HepG2 (cell line): Measurements from ENCODE around the gene TOMM40L. TPM values are rescaled to one million over a fixed set of nuclear protein-coding genes. Genes with fewer than 3 reads are reported as not detected.

Source experiments
- BHLHE40 ChIP-seq: IDR thresholded peaks from 2 replicates; pipeline ENCODE4 v1.6.1; 2011; ENCODE audit warnings: low read length, improper control_type of control experiment
- DRAP1 ChIP-seq: IDR thresholded peaks from 2 replicates; pipeline ENCODE4 v1.6.1; 2016; ENCODE audit warnings: missing genetic modification reagents, missing compliant biosample characterization
- ERF ChIP-seq: IDR thresholded peaks from 2 replicates; pipeline ENCODE4 v1.6.1; 2018; ENCODE audit warnings: missing biosample characterization, missing genetic modification reagents
- NR1H2 ChIP-seq: sonication (generic); formaldehyde crosslinking; IDR thresholded peaks from 2 replicates; pipeline ENCODE4 v1.8.1; 2022; ENCODE audit warnings: low read depth, missing genetic modification reagents, borderline replicate concordance
- RFXAP ChIP-seq: sonication (generic); formaldehyde crosslinking; IDR thresholded peaks from 2 replicates; pipeline ENCODE4 v1.4.0; 2020; ENCODE audit warnings: missing genetic modification reagents, borderline replicate concordance
- SMAD1 ChIP-seq: sonication (generic); formaldehyde crosslinking; IDR thresholded peaks from 2 replicates; pipeline ENCODE4 v1.4.0; 2020; ENCODE audit warnings: missing genetic modification reagents, low read depth, mild to moderate bottlenecking, borderline replicate concordance
- SNAPC4 ChIP-seq: sonication (generic); formaldehyde crosslinking; IDR thresholded peaks from 2 replicates; pipeline ENCODE4 v1.4.0; 2020; ENCODE audit warnings: mild to moderate bottlenecking, missing genetic modification reagents
- XRCC5 ChIP-seq: fragments of 200-400 bp; formaldehyde crosslinking; optimal IDR thresholded peaks from 2 replicates; pipeline ENCODE3; 2017; ENCODE audit warnings: mild to moderate bottlenecking, low read length
- YEATS2 ChIP-seq: sonication (generic); formaldehyde crosslinking; IDR thresholded peaks from 2 replicates; pipeline ENCODE4 v1.4.0; 2020; ENCODE audit warnings: missing genetic modification reagents, borderline replicate concordance
- YY1 ChIP-seq: IDR thresholded peaks from 2 replicates; pipeline ENCODE4 v1.6.1; 2011; ENCODE audit warnings: low read length, low read depth, moderate library complexity, mild to moderate bottlenecking; ENCODE audit not compliant: insufficient read depth, insufficient replicate concordance
- ZIK1 ChIP-seq: sonication (generic); formaldehyde crosslinking; IDR thresholded peaks from 2 replicates; pipeline ENCODE4 v1.5.0; 2020; ENCODE audit warnings: mild to moderate bottlenecking, low read depth, missing genetic modification reagents, borderline replicate concordance
- ZNF18 ChIP-seq: sonication (generic); formaldehyde crosslinking; IDR thresholded peaks from 2 replicates; pipeline ENCODE4 v1.8.0; 2022; ENCODE audit warnings: mild to moderate bottlenecking, missing genetic modification reagents; ENCODE audit not compliant: insufficient replicate concordance
- ZNF224 ChIP-seq: sonication (generic); formaldehyde crosslinking; IDR thresholded peaks from 2 replicates; pipeline ENCODE4 v1.5.0; 2020; ENCODE audit warnings: mild to moderate bottlenecking, missing genetic modification reagents
- ZNF234 ChIP-seq: sonication (generic); formaldehyde crosslinking; conservative IDR thresholded peaks from 2 replicates; pipeline ENCODE4 v1.5.1; 2020; ENCODE audit warnings: mild to moderate bottlenecking, missing genetic modification reagents
- ZNF451 ChIP-seq: sonication (generic); formaldehyde crosslinking; IDR thresholded peaks from 2 replicates; pipeline ENCODE4 v1.5.0; 2020; ENCODE audit warnings: mild to moderate bottlenecking, missing genetic modification reagents
- ZNF605 ChIP-seq: sonication (generic); formaldehyde crosslinking; IDR thresholded peaks from 2 replicates; pipeline ENCODE4 v1.8.0; 2022; ENCODE audit warnings: mild to moderate bottlenecking, missing genetic modification reagents
- ZNF607 ChIP-seq: sonication (generic); formaldehyde crosslinking; IDR thresholded peaks from 2 replicates; pipeline ENCODE4 v1.5.1; 2020; ENCODE audit warnings: missing genetic modification reagents, mild to moderate bottlenecking, borderline replicate concordance
- polyA plus RNA-seq, 8 experiments: library from polyadenylated mRNA; depleted of rRNA in 3 of 8; stranded (reverse) in 7 of 8; unstranded in 1 of 8; fragments of >200 nt; fragmentation: Illumina TruSeq in 4 of 8; extraction: Trizol in 4 of 8; gene quantifications; 2 replicates each; pipeline versions ENCODE4 v1.2.1 to v1.2.3, GENCODE V29; 2011 to 2016; ENCODE audit warnings: low read depth in 4 of 8, missing spikeins in 1 of 8, mixed read lengths in 1 of 8; ENCODE audit not compliant: insufficient read depth in 1 of 8
- total RNA-seq, 5 experiments: library from RNA; depleted of rRNA; stranded (reverse); fragments of >200 nt; fragmentation: Illumina TruSeq; extraction: Trizol; gene quantifications; 2 replicates each; pipeline ENCODE4 v1.2.3, GENCODE V29; 2016; ENCODE audit warnings: low read depth in 1 of 5
- TF ChIP-seq, protein P1 (sequence below): sonication (generic); formaldehyde crosslinking; IDR thresholded peaks from 2 replicates; pipeline ENCODE4 v1.4.0; 2020; ENCODE audit warnings: low read depth, mild to moderate bottlenecking, missing genetic modification reagents

TOMM40L gene
- total and polyA plus RNA-seq, 2 of the 13 experiments (the other 11 are each of a cell fraction or from before 2014, with no cell fraction given): 14.1 to 26.2 TPM

- TF ChIP-seq ZNF607 (CRISPR knock-in tag): peak; percentile 68
- TF ChIP-seq BHLHE40: 0 out of 2 replicates have a peak, but pooled peaks have one; percentile 14
- peak; percentile 38; the same call in 1 of the 2 replicates for TF ChIP-seq RFXAP (CRISPR knock-in tag)
- peak; percentile 55; the same call in 1 of the 2 replicates for TF ChIP-seq DRAP1 (CRISPR knock-in tag)
- no peak for TF ChIP-seq SNAPC4 (CRISPR knock-in tag)
- no peak for TF ChIP-seq NR1H2 (CRISPR knock-in tag)
- TF ChIP-seq ZNF234 (CRISPR knock-in tag): no peak
- TF ChIP-seq, protein P1, sequence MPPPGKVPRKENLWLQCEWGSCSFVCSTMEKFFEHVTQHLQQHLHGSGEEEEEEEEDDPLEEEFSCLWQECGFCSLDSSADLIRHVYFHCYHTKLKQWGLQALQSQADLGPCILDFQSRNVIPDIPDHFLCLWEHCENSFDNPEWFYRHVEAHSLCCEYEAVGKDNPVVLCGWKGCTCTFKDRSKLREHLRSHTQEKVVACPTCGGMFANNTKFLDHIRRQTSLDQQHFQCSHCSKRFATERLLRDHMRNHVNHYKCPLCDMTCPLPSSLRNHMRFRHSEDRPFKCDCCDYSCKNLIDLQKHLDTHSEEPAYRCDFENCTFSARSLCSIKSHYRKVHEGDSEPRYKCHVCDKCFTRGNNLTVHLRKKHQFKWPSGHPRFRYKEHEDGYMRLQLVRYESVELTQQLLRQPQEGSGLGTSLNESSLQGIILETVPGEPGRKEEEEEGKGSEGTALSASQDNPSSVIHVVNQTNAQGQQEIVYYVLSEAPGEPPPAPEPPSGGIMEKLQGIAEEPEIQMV (CRISPR knock-in tag): peak; percentile 65; the same call in 1 of the 2 replicates
- TF ChIP-seq YY1: peak; percentile 100
- peak; percentile 69; the same call in 1 of the 2 replicates for TF ChIP-seq ZNF224 (CRISPR knock-in tag)
- peak; percentile 66; the same call in 1 of the 2 replicates for TF ChIP-seq ZIK1
- TF ChIP-seq YEATS2 (CRISPR knock-in tag): peak; percentile 75; the same call in 1 of the 2 replicates
- TF ChIP-seq ERF: peak; percentile 51
- TF ChIP-seq ZNF451 (CRISPR knock-in tag): peak; percentile 35; the same call in 1 of the 2 replicates
- TF ChIP-seq XRCC5: peak; percentile 69
- 0 out of 2 replicates have a peak, but pooled peaks have one; percentile 31 for TF ChIP-seq SMAD1
- peak; percentile 27; the same call in 1 of the 2 replicates for TF ChIP-seq ZNF605
- TF ChIP-seq ZNF18 (CRISPR knock-in tag): peak; percentile 29
These were observed 23.8 kb upstream of the TOMM40L start, which contains the start of gene NDUFS2 (continued) for GRCh38 chr1:161201836-161202712.
